ENCODE data around the gene DCDC1.
"Not testable (repeated sequence)": the region's sequence is repeated elsewhere in the genome, so short reads cannot be mapped to it uniquely, and the experiment has no call there.

Gene DCDC1

GRCh38 chr11:30984442-30984816 lies 385.1 kb downstream of the DCDC1 start:
- no peak for DNase-seq

GRCh38 chr11:30983776-30984441 lies 385.6 kb downstream of the DCDC1 start:
- DNase-seq = no peak

- DNase-seq = no peak
Observed at GRCh38 chr11:30983143-30983542, 386.4 kb downstream of the DCDC1 start.

GRCh38 chr11:30967579-30967978 lies 402.0 kb downstream of the DCDC1 start:
- no peak for DNase-seq

GRCh38 chr11:30960387-30960992 lies 409.0 kb downstream of the DCDC1 start:
- DNase-seq = peak; percentile 33

GRCh38 chr11:30956751-30957150 lies 412.8 kb downstream of the DCDC1 start:
- no peak for DNase-seq

GRCh38 chr11:30949838-30950237 lies 419.7 kb downstream of the DCDC1 start:
- no peak for DNase-seq

GRCh38 chr11:30947715-30948114 lies 421.8 kb downstream of the DCDC1 start:
- DNase-seq = not testable (repeated sequence)

GRCh38 chr11:30938810-30939209 lies 430.7 kb downstream of the DCDC1 start:
- DNase-seq = no peak

- no peak for DNase-seq
Observed at GRCh38 chr11:30938171-30938570, 431.4 kb downstream of the DCDC1 start.

- DNase-seq = no peak
Observed at GRCh38 chr11:30936491-30936890, 433.0 kb downstream of the DCDC1 start.

- no peak for DNase-seq
Observed at GRCh38 chr11:30935861-30936260, 433.7 kb downstream of the DCDC1 start.

GRCh38 chr11:30926130-30926529 lies 443.4 kb downstream of the DCDC1 start:
- no peak for DNase-seq

GRCh38 chr11:30921811-30922210 lies 447.7 kb downstream of the DCDC1 start:
- no peak for DNase-seq

GRCh38 chr11:30919389-30920152 lies 450.0 kb downstream of the DCDC1 start:
- no peak for DNase-seq

- DNase-seq = peak; percentile 65
Observed at GRCh38 chr11:30917859-30918478, 451.6 kb downstream of the DCDC1 start.

GRCh38 chr11:30917266-30917665 lies 452.3 kb downstream of the DCDC1 start:
- no peak for DNase-seq

- DNase-seq = no peak
Observed at GRCh38 chr11:30916764-30917163, 452.8 kb downstream of the DCDC1 start.

- DNase-seq = peak; percentile 27
Observed at GRCh38 chr11:30914143-30914762, 455.3 kb downstream of the DCDC1 start.

- DNase-seq = no peak
Observed at GRCh38 chr11:30911247-30911646, 458.3 kb downstream of the DCDC1 start.

- DNase-seq = no peak
Observed at GRCh38 chr11:30908857-30909256, 460.7 kb downstream of the DCDC1 start.

- DNase-seq = no peak
Observed at GRCh38 chr11:30908272-30908671, 461.3 kb downstream of the DCDC1 start.

GRCh38 chr11:30902929-30903328 lies 466.6 kb downstream of the DCDC1 start:
- DNase-seq = no peak

All from NCI-H345 (cell line).